A549 (cell line): ENCODE measurements around the gene SOX6. TPM values are rescaled to one million over a fixed set of nuclear protein-coding genes. Genes with fewer than 3 reads are reported as not detected.

Source experiments
- ATAC-seq, 2 experiments: fragments of 200-7000 bp in 1 of 2; fragments of >200 bp in 1 of 2; cut with Nextera tagmentation in 1 of 2; cut with Tn5 transposase in 1 of 2; 3 replicates each; pipeline versions ENCODE4 v1.8.0 to v1.9.1; 2018 to 2020; ENCODE audit warnings: mild to moderate bottlenecking in 1 of 2, moderate library complexity in 1 of 2
- CTCF ChIA-PET: fragments of 300-600 bp; sonication (Branson Sonifier 250); formaldehyde crosslinking; extraction: SDS; loops from one replicate; lab custom pipeline; 2021; ENCODE audit warnings: antibody characterized with exemption, inconsistent platforms; lab: Yijun Ruan, JAX
- POLR2A ChIA-PET: fragments of 350-600 bp; formaldehyde crosslinking; extraction: SDS; loops from one replicate; lab custom pipeline; 2021; ENCODE audit warnings: antibody characterized with exemption, inconsistent platforms; lab: Yijun Ruan, JAX
- DNase-seq, 2 experiments: peaks; one replicate each; pipeline versions ENCODE4 v3.0.0 to v3.0.0-alpha.2; 2011 to 2016; ENCODE audit warnings: low read depth in 1 of 2, low spot score in 1 of 2
- FAIRE-seq: peaks from 2 replicates; lab custom pipeline; 2011; peaks lifted over from hg19 to GRCh38; lab: Jason Lieb, UNC
- H3K27ac ChIP-seq, 2 experiments: fragments of >200 bp; sonication (Bioruptor Twin); formaldehyde crosslinking; 3 replicates each; pipeline ENCODE4 v1.5.1; 2016 to 2017
- H3K4me1 ChIP-seq: fragments of >200 bp; sonication (Bioruptor Twin); formaldehyde crosslinking; 3 replicates; pipeline ENCODE4 v1.6.1; 2016
- H3K4me2 ChIP-seq: fragments of >200 bp; sonication (Bioruptor Twin); formaldehyde crosslinking; 3 replicates; pipeline ENCODE4 v1.6.1; 2016
- H3K4me3 ChIP-seq: fragments of >200 bp; sonication (Bioruptor Twin); formaldehyde crosslinking; 3 replicates; pipeline ENCODE4 v1.5.1; 2016
- H3K9me3 ChIP-seq: fragments of >200 bp; sonication (Bioruptor Twin); formaldehyde crosslinking; 3 replicates; pipeline ENCODE4 v1.6.1; 2016
- CEBPB ChIP-seq, 2 experiments: fragments of >200 bp in 1 of 2; sonication (Bioruptor Twin) in 1 of 2; formaldehyde crosslinking in 1 of 2; IDR thresholded peaks; 2 replicates each; pipeline ENCODE4 v1.6.1; 2012 to 2016
- EP300 ChIP-seq, 2 experiments: fragments of >200 bp; sonication (Bioruptor Twin); formaldehyde crosslinking; IDR thresholded peaks; 2 replicates in 1 of 2; 3 replicates in 1 of 2; pipeline ENCODE4 v1.6.1; 2016 to 2017
- ESRRA ChIP-seq: fragments of 150-350 bp; IDR thresholded peaks from 2 replicates; pipeline ENCODE4 v1.6.1; 2014; ENCODE audit warnings: mild to moderate bottlenecking, low read length, borderline replicate concordance
- FOSL2 ChIP-seq, 2 experiments: fragments of 450-650 bp in 1 of 2; fragments of >200 bp in 1 of 2; sonication (Bioruptor Twin) in 1 of 2; formaldehyde crosslinking; IDR thresholded peaks; 2 replicates each; pipeline versions ENCODE4 v1.5.0 to v1.6.1; 2016 to 2020; ENCODE audit warnings: mild to moderate bottlenecking in 1 of 2, moderate library complexity in 1 of 2
- FOXS1 ChIP-seq: fragments of 250-450 bp; sonication (Bioruptor Pico); IDR thresholded peaks from 2 replicates; pipeline ENCODE4 v1.5.0; 2020; ENCODE audit warnings: mild to moderate bottlenecking, moderate library complexity
- GATA3 ChIP-seq: IDR thresholded peaks from 2 replicates; pipeline ENCODE4 v1.6.1; 2012; ENCODE audit warnings: borderline replicate concordance
- JUNB ChIP-seq: fragments of >200 bp; sonication (Bioruptor Twin); formaldehyde crosslinking; IDR thresholded peaks from 2 replicates; pipeline ENCODE4 v1.6.1; 2016
- KDM5A ChIP-seq: fragments of 200-600 bp; sonication (generic); IDR thresholded peaks from 2 replicates; pipeline ENCODE4 v1.6.1; 2016; ENCODE audit warnings: antibody characterized with exemption, mild to moderate bottlenecking
- MAFK ChIP-seq: fragments of 450-650 bp; IDR thresholded peaks from 2 replicates; pipeline ENCODE4 v1.6.1; 2014; ENCODE audit not compliant: partially characterized antibody
- MYC ChIP-seq: IDR thresholded peaks from 2 replicates; pipeline ENCODE4 v1.6.1; 2012; ENCODE audit warnings: mild to moderate bottlenecking, inconsistent platforms, low read length, improper control_type of control experiment, borderline replicate concordance
- RCOR1 ChIP-seq: fragments of 150-350 bp; IDR thresholded peaks from 2 replicates; pipeline ENCODE4 v1.6.1; 2014; ENCODE audit warnings: antibody characterized with exemption, low read length, low read depth
- RFX5 ChIP-seq: fragments of 450-650 bp; IDR thresholded peaks from 2 replicates; pipeline ENCODE4 v1.7.1; 2014; ENCODE audit warnings: antibody characterized with exemption, mild to moderate bottlenecking, moderate library complexity
- SMC3 ChIP-seq: fragments of >200 bp; sonication (Bioruptor Twin); formaldehyde crosslinking; IDR thresholded peaks from 3 replicates; pipeline ENCODE4 v1.6.1; 2018; ENCODE audit warnings: inconsistent platforms
- TP53 ChIP-seq: fragments of 250-450 bp; sonication (Bioruptor Pico); IDR thresholded peaks from 2 replicates; pipeline ENCODE4 v1.5.0; 2021; ENCODE audit warnings: mild to moderate bottlenecking, moderate library complexity
- WGBS: methylation state at CpG from one replicate; pipeline ENCODE4 v1.1.6; 2017; ENCODE audit errors: missing lambda C conversion rate; 5-methylcytosine and 5-hydroxymethylcytosine counted together
- polyA plus RNA-seq, 4 experiments: library from polyadenylated mRNA; depleted of rRNA in 3 of 4; stranded (reverse); fragments of >200 nt; fragmentation: RNase III in 1 of 4; extraction: RNeasy Plus Mini Kit Qiagen cat#74134 plus additional on column Dnase treatment in 1 of 4; gene quantifications; 2 replicates in 3 of 4; 3 replicates in 1 of 4; pipeline ENCODE4 v1.2.3, GENCODE V29; 2011 to 2017
- TF ChIP-seq, protein P1 (sequence below): IDR thresholded peaks from 2 replicates; pipeline ENCODE4 v1.6.1; 2012
- TF ChIP-seq, protein P2 (sequence below): fragments of 250-450 bp; sonication (Bioruptor Pico); IDR thresholded peaks from 2 replicates; pipeline ENCODE4 v1.5.0; 2020; ENCODE audit warnings: low read depth, mild to moderate bottlenecking, moderate library complexity
- TF ChIP-seq, protein P3 (sequence below): IDR thresholded peaks from 2 replicates; pipeline ENCODE4 v1.6.1; 2012
- TF ChIP-seq, protein P4 (sequence below): fragments of >200 bp; sonication (Bioruptor Twin); formaldehyde crosslinking; IDR thresholded peaks from 3 replicates; pipeline ENCODE4 v1.5.1; 2016

The SOX6 gene
- polyA plus RNA-seq, 2 of the 4 experiments (the other 2 are of a cell fraction): 0.18 TPM; not detected in 1

DNA sequence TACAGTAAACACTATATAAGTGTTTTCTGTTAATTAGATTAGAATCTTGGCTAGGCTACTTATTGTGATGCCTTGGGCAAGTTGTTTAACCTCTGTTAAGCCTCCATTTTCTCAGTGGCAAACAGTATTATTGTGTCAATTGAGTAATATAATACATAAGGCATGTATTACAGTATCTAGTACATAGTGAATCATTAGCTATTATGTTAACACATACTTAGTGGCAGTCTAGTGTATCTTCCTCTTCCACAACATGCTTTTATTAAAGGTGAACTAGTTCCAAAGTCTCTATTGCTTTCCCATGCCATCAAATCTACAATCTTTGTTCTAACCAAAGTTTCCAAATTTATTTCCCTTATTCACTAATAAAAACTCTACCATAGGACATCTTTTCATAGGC is 200.9 kb downstream of the SOX6 start:
- Histone ChIP-seq H3K27ac (peak overlapping the region; percentile 63 to 70; a peak in 5 of 6 replicates), H3K4me2 (peak overlapping the region; percentile 52), H3K9me3 (no peaks in the 10 kb centered on the region), H3K4me3 (no peak overlapping the region), H3K4me1 (peaks cover 60% of the 10 kb centered on the region)
- no peak for TF ChIP-seq MAFK
- 0 out of 2 replicates have a peak, but pooled peaks have one; percentile 33 for TF ChIP-seq GATA3
- 0 out of 5 replicates have a peak, but pooled peaks of 1 of the 2 experiments have one; percentile 11 for TF ChIP-seq EP300 (IDR thresholded peaks at IDR 0.05)
- no peak for TF ChIP-seq FOSL2 (IDR thresholded peaks at IDR 0.05)
- peak; percentile 34; the same call in 1 of the 2 replicates for TF ChIP-seq FOSL2 (CRISPR knock-in tag; IDR thresholded peaks at IDR 0.05)
- peak in 1 of 2 experiments; percentile 61; a peak in 1 of 4 replicates for TF ChIP-seq CEBPB (IDR thresholded peaks at IDR 0.05)
- TF ChIP-seq, protein P1, sequence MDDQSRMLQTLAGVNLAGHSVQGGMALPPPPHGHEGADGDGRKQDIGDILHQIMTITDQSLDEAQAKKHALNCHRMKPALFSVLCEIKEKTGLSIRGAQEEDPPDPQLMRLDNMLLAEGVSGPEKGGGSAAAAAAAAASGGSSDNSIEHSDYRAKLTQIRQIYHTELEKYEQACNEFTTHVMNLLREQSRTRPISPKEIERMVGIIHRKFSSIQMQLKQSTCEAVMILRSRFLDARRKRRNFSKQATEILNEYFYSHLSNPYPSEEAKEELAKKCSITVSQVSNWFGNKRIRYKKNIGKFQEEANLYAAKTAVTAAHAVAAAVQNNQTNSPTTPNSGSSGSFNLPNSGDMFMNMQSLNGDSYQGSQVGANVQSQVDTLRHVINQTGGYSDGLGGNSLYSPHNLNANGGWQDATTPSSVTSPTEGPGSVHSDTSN: no peak
- TF ChIP-seq RCOR1: no peak
- TF ChIP-seq, protein P2, sequence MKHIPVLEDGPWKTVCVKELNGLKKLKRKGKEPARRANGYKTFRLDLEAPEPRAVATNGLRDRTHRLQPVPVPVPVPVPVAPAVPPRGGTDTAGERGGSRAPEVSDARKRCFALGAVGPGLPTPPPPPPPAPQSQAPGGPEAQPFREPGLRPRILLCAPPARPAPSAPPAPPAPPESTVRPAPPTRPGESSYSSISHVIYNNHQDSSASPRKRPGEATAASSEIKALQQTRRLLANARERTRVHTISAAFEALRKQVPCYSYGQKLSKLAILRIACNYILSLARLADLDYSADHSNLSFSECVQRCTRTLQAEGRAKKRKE: no peak
- ATAC-seq: peak; percentile 71 to 85; a peak in 5 of 6 replicates
- peak; percentile 6 to 33 for DNase-seq
- ChIA-PET POLR2A (no interaction called here), CTCF (no interaction called here)
- peak; percentile 76 for FAIRE-seq

DNA sequence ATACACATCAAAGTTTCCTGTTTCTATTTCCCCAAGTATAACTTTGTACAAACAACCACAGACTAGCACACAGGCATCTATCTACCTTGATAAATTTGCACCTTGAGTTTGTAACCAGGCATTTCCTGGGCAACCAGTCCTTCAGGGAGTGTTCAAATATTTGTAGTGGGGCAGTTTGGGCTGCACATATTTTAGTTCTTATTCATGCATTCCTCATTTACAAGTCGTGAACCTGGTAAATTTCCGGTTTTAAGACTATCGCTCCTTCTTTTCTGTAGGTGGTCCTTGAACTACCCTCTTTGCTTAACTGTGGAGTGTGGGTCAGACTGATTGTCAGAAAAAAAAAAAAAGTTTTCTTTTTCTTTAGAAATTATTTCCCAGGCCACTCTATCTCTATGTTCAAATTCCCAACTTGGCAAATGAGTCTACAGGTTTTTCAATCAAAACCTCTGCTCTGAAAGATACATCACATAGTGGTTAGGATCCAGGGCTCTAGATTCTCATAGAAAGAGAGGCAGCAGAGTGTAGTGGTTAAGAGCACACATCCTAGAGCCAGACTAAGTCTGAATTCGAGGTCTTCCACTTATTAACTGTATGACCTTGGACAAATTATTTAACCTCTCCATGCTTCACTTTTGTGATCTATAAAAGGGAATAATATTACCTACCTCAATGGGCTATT is 201.5 kb downstream of the SOX6 start:
- Histone ChIP-seq H3K9me3 (no peaks in the 10 kb centered on the region), H3K4me1 (peaks cover 60% of the 10 kb centered on the region), H3K4me2 (peak overlapping the region; percentile 52)
- 0% methylated on average over 4 of the region's 4 CpGs for WGBS
- ATAC-seq: peak; percentile 58 to 86; a peak in 4 of 6 replicates
- TF ChIP-seq, protein P1: no peak
- TF ChIP-seq, protein P3, sequence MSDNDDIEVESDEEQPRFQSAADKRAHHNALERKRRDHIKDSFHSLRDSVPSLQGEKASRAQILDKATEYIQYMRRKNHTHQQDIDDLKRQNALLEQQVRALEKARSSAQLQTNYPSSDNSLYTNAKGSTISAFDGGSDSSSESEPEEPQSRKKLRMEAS: 0 out of 2 replicates have a peak, but pooled peaks have one; percentile 9
- no peak for TF ChIP-seq MYC
- TF ChIP-seq EP300 (IDR thresholded peaks at IDR 0.05): 0 out of 5 replicates have a peak, but pooled peaks of 1 of the 2 experiments have one; percentile 27
- TF ChIP-seq TP53 (CRISPR knock-in tag): no peak
- TF ChIP-seq, protein P4, sequence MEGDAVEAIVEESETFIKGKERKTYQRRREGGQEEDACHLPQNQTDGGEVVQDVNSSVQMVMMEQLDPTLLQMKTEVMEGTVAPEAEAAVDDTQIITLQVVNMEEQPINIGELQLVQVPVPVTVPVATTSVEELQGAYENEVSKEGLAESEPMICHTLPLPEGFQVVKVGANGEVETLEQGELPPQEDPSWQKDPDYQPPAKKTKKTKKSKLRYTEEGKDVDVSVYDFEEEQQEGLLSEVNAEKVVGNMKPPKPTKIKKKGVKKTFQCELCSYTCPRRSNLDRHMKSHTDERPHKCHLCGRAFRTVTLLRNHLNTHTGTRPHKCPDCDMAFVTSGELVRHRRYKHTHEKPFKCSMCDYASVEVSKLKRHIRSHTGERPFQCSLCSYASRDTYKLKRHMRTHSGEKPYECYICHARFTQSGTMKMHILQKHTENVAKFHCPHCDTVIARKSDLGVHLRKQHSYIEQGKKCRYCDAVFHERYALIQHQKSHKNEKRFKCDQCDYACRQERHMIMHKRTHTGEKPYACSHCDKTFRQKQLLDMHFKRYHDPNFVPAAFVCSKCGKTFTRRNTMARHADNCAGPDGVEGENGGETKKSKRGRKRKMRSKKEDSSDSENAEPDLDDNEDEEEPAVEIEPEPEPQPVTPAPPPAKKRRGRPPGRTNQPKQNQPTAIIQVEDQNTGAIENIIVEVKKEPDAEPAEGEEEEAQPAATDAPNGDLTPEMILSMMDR: no peak
- peak; percentile 34 for TF ChIP-seq JUNB
- TF ChIP-seq, protein P2: no peak
- no peak for TF ChIP-seq ESRRA
- TF ChIP-seq KDM5A: no peak
- TF ChIP-seq SMC3: no peak
- peak; percentile 45; the same call in 1 of the 2 replicates for TF ChIP-seq GATA3
- no peak for TF ChIP-seq FOSL2 (IDR thresholded peaks at IDR 0.05)
- peak; percentile 60 for TF ChIP-seq FOSL2 (CRISPR knock-in tag; IDR thresholded peaks at IDR 0.05)
- peak; percentile 78 for TF ChIP-seq RFX5
- TF ChIP-seq FOXS1 (CRISPR knock-in tag): no peak
- TF ChIP-seq, all 56 proteins: peak for 6
- POLR2A ChIA-PET: no interaction called here
- CTCF ChIA-PET: no interaction called here
- DNase-seq (peak; percentile 28 to 79), FAIRE-seq (no peak)
- Histone ChIP-seq H3K4me3 (no peak overlapping the region), H3K27ac (peak overlapping the region; percentile 63 to 70)
